WTC11 (cell line): ENCODE data around the gene COX19.

Experiments used
- TEAD4 ChIP-seq: sonication (generic); formaldehyde crosslinking; IDR thresholded peaks from 2 replicates; pipeline ENCODE4 v1.8.0; 2022; ENCODE audit warnings: mild to moderate bottlenecking, missing genetic modification reagents
- ZNF416 ChIP-seq: fragments of 250-450 bp; sonication (Bioruptor Pico); IDR thresholded peaks from 2 replicates; pipeline ENCODE4 v1.9.0; 2021; ENCODE audit warnings: mild to moderate bottlenecking, inconsistent platforms

DNA sequence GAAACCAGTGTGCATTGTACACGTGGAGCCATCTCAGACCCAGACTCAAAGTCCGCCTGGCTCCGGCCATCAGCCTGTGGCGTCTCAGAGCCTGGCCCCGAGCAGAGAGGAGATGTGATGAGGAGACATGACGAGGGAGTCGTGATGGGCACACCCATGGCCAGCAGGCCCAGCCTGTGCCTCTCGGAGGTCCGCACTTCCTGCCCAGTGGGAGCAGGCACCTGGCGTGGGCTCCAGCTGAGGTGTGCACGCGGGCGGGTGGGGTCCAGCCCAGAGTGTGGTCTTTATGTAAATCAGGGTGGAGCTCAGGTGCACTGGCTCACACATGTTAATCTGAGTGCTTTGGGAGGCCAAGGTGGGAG is 43.0 kb upstream of the COX19 start:
- TF ChIP-seq TEAD4, result no peak
- no peak for TF ChIP-seq ZNF416 (CRISPR knock-in tag)
